HEK293T (cell line): ENCODE data around the gene BMP2K.

Experiments used
- FOXK2 ChIP-seq: fragments of 450-650 bp; IDR thresholded peaks from 2 replicates; pipeline ENCODE4 v1.6.1; 2016; ENCODE audit warnings: mild to moderate bottlenecking
- SP1 ChIP-seq: fragments of 450-650 bp; IDR thresholded peaks from 2 replicates; pipeline ENCODE4 v1.6.1; 2017
- ZNF384 ChIP-seq: fragments of 450-650 bp; IDR thresholded peaks from 2 replicates; pipeline ENCODE4 v1.6.1; 2016

DNA sequence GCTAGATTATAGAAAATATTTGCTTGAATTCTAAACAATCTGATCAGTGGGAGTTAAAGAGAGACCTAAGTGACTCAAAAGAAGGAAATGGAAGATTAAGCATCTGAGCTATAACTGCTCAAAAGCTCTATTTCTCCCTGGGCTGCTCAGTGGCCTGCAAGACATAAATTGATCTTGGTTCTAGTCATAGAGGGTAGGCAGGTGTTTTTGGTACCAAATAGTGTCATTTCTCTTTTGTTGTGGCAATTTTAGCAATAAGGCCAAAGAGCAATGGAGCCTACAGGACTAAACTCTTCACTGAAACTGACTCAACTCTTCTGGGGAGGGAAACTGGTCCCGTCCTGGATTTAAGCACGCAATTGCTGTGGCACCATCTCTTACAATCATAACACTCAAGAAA is 33.9 kb upstream of the BMP2K start:
- no peak for TF ChIP-seq FOXK2
- TF ChIP-seq SP1, result no peak
- TF ChIP-seq ZNF384, result no peak
